Ascending aorta (tissue), 2 donors: Measurements from ENCODE around the gene OR5AN1. TPM values are rescaled to one million over a fixed set of nuclear protein-coding genes. Genes with fewer than 3 reads are reported as not detected.
"Not testable (repeated sequence)": the region's sequence is repeated elsewhere in the genome, so short reads cannot be mapped to it uniquely, and the experiment has no call there.

Experiments
- DNase-seq, 2 donors: peaks; one replicate each; pipeline ENCODE4 v3.0.0-alpha.2; 2019; ENCODE audit warnings: low spot score in 2 of 2
- H3K27ac ChIP-seq, 2 donors: fragments of 200-600 bp; sonication (generic); one replicate each; pipeline ENCODE4 v1.5.1; 2016 to 2017; ENCODE audit warnings: mild to moderate bottlenecking in 1 of 2
- H3K27me3 ChIP-seq: fragments of 200-600 bp; sonication (generic); one replicate; pipeline ENCODE4 v1.5.1; 2017
- H3K36me3 ChIP-seq, 2 donors: fragments of 200-600 bp; sonication (generic); one replicate each; pipeline ENCODE4 v1.5.1; 2016
- H3K4me1 ChIP-seq, 2 donors: fragments of 200-600 bp; sonication (generic); one replicate each; pipeline ENCODE4 v1.5.1; 2016 to 2017; ENCODE audit warnings: mild to moderate bottlenecking in 1 of 2
- H3K4me3 ChIP-seq, 2 donors: fragments of 200-600 bp; sonication (generic); one replicate each; pipeline ENCODE4 v1.5.1; 2016 to 2017; ENCODE audit warnings: mild to moderate bottlenecking in 1 of 2
- H3K9me3 ChIP-seq, 2 donors: fragments of 200-600 bp; sonication (generic); one replicate each; pipeline ENCODE4 v1.5.1; 2016
- CTCF ChIP-seq, 3 experiments: fragments of 200-600 bp in 2 of 3; fragments of 450-650 bp in 1 of 3; sonication (generic) in 2 of 3; IDR thresholded peaks; one replicate each; pipeline ENCODE4 v1.5.1; 2016 to 2019; ENCODE audit warnings: antibody characterized with exemption in 3 of 3, mild to moderate bottlenecking in 1 of 3, moderate library complexity in 1 of 3
- intact Hi-C: fragments of 100-400 bp; cut with DNase I; formaldehyde crosslinking; loops from one replicate; pipeline ENCODE4 v1.15.1; 2023
- total RNA-seq: library from RNA; depleted of rRNA; stranded (reverse); fragments of >200 nt; gene quantifications from one replicate; pipeline ENCODE4 v1.1.0, GENCODE V29; 2016

Gene OR5AN1
- total RNA-seq, 1 donor from 2014 or later = not detected

- H3K27me3 ChIP-seq = no peaks in the 10 kb centered on the region
- H3K4me3 ChIP-seq = no peak overlapping the region
- DNase-seq = no peak
- H3K9me3 ChIP-seq = no peaks in the 10 kb centered on the region
- H3K36me3 ChIP-seq = no peaks in the 10 kb centered on the region
- H3K27ac ChIP-seq = no peak overlapping the region
- no peaks in the 10 kb centered on the region for H3K4me1 ChIP-seq
- intact Hi-C loops = no loop called here
- no peak for TF ChIP-seq CTCF (IDR thresholded peaks at IDR 0.05)
These were observed 2.1 kb upstream of the OR5AN1 start for GRCh38 chr11:59356561-59356960.

GRCh38 chr11:59358020-59358419 is 675 bp upstream of the OR5AN1 start:
- Histone ChIP-seq H3K27ac (no peak overlapping the region), H3K9me3 (no peaks in the 10 kb centered on the region), H3K36me3 (no peaks in the 10 kb centered on the region), H3K4me1 (no peaks in the 10 kb centered on the region), H3K27me3 (no peaks in the 10 kb centered on the region), H3K4me3 (no peak overlapping the region)
- no peak for DNase-seq
- intact Hi-C loops = no loop called here
- no peak for TF ChIP-seq CTCF (IDR thresholded peaks at IDR 0.05)

GRCh38 chr11:59365232-59366018 is 6.7 kb downstream of the OR5AN1 start:
- TF ChIP-seq CTCF (IDR thresholded peaks at IDR 0.05) = no peak
- intact Hi-C loops = no loop called here
- Histone ChIP-seq H3K4me3 (no peak overlapping the region), H3K9me3 (peaks cover 0 to 3% of the 10 kb centered on the region in 2 donors), H3K36me3 (no peaks in the 10 kb centered on the region), H3K27me3 (no peaks in the 10 kb centered on the region), H3K4me1 (no peaks in the 10 kb centered on the region), H3K27ac (no peak overlapping the region)
- DNase-seq = no peak

- H3K27me3 ChIP-seq = no peaks in the 10 kb centered on the region
These were observed 9.7 kb downstream of the OR5AN1 start for GRCh38 chr11:59368238-59369022.

GRCh38 chr11:59372324-59372723 is 13.6 kb downstream of the OR5AN1 start:
- H3K27ac ChIP-seq, H3K4me1 ChIP-seq, H3K9me3 ChIP-seq, H3K36me3 ChIP-seq, H3K27me3 ChIP-seq, H3K4me3 ChIP-seq, DNase-seq, intact Hi-C loops: not testable (repeated sequence)

More at GRCh38 chr11:59368238-59369022, 9.7 kb downstream of the OR5AN1 start:
- H3K36me3 ChIP-seq = no peaks in the 10 kb centered on the region
- TF ChIP-seq CTCF (IDR thresholded peaks at IDR 0.05) = no peak
- no peak for DNase-seq
- intact Hi-C loops = no loop called here
- H3K4me1 ChIP-seq = no peaks in the 10 kb centered on the region
- H3K9me3 ChIP-seq = peaks cover 0 to 4% of the 10 kb centered on the region in 2 donors
- no peak overlapping the region for H3K27ac ChIP-seq
- H3K4me3 ChIP-seq = no peak overlapping the region
